Activated CD8-positive, alpha-beta memory T cell treated with anti-CD3 and anti-CD28 coated beads, Interleukin-2, amount 50 U/mL, for 1 hour (primary cell): ENCODE results near the gene AFAP1.
"Not testable (repeated sequence)": the region's sequence is repeated elsewhere in the genome, so short reads cannot be mapped to it uniquely, and the experiment has no call there.

Experiments
- DNase-seq: peaks from one replicate; pipeline ENCODE4 v3.0.0-alpha.2; 2020; ENCODE audit errors: extremely low read depth

Gene AFAP1

DNA sequence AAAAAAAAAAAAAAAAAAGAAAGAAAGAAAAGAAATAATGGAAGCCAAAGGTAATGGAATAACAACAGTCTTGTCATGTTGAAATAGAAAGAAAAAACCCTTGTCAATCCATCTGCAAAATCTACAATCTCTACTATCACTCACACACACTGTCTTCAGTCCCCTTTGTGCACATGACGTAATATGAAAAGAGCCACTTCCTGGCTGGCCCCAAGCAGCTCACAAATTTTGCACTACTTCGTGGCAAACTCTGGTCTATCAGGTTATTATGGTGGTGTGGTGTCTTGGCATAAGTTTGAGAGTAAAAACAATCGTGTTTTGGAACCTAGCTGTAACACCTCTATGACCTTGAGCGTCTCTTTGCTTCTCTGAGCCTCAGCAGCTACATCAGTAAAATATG, 8.3 kb upstream of the AFAP1 start:
- DNase-seq, result no peak

DNA sequence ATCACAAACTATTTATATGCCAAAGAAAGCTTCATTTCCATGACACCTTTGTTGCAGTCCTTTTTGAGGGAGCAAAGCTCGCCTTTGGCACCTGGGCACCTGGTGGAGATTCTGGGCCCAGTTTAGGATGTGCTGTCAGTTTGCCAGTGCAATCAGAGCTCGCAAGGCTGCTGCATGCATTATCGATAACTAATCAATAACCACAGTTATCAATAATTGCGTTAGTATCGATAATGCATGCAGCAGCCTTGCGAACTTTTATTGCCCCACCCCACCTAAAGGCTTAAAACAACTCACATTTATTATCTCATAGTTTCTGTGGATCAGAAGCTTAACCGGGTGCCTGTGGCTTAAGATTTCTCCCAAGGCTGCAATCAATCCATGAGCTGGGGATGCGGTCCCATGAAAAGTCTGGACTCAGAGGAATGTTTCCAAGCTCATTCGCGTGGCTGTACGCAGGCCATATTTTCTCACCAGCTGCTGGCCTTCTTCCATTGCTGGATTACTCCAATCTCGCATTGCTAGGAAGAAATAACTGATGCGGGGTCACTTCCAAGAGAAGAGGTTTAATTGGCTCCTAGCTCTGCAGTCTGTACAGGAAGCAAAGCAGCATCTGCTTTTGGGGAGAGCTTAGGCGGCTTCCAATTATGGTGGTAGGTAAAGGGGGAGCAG, 6.2 kb upstream of the AFAP1 start:
- DNase-seq, result no peak

DNA sequence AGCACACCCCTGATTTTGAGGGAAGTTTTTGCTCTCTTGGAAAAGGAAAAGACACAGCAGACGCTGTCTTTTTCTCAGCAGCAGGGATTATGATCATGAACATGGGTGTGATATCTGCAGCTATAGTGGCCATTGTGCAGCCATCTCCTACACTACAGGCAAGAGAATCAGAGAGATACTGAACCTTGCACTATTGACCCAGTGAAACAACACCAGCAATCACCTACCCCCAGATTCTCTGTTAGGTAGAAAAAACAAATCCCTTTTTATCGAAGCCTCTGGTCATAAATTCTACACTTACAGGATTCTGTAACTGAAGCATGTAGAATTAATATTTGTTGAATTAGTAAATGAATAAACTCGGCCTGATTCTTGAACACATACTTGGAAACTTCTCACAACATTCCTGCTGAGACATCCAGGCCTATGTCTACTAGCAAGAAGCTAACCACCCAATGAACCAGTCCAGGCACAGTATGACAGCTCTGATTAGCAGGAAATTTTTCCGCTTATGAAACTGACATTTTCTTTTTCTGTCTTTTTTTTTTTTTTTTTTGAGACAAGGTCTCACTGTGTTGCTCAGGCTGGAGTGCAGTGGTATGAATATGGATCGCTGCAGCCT, 5.0 kb upstream of the AFAP1 start:
- no peak for DNase-seq

DNA sequence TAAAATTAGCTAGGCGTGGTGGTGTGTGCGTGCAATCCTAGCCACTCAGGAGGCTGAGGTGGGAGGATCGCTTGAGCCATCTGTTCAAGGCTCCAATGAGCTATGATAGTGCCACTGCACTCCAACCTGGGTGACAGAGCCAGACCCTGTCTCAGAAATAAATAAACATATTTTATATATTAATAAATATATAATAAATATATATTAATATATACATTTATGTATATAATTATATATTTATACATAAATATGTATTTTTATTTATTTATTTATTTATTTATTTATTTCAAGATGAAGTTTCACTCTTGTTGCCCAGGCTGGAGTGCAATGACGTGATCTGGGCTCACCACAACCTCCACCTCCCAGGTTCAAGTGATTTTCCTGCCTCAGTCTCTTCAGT, 4.0 kb upstream of the AFAP1 start:
- DNase-seq, result not testable (repeated sequence)

DNA sequence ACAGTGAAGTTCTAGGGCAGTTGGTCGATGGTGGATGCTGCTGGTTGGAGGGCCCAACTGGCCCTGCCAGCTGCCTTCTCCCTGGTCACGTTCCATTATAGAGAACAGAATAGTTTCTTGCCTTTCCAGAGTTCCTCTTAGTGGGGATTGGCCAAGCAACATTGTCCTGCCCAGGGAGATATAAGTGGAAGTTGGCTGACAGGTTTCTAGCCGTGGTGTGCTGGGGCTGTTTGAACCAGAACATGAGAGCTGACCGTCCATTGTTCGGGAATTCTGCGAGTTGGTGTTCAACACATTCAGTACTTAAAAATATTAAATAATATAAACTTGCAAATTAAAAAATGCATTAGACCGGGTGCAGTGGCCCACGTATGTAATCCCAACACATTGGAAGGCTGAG, 3.5 kb upstream of the AFAP1 start:
- DNase-seq, result no peak

DNA sequence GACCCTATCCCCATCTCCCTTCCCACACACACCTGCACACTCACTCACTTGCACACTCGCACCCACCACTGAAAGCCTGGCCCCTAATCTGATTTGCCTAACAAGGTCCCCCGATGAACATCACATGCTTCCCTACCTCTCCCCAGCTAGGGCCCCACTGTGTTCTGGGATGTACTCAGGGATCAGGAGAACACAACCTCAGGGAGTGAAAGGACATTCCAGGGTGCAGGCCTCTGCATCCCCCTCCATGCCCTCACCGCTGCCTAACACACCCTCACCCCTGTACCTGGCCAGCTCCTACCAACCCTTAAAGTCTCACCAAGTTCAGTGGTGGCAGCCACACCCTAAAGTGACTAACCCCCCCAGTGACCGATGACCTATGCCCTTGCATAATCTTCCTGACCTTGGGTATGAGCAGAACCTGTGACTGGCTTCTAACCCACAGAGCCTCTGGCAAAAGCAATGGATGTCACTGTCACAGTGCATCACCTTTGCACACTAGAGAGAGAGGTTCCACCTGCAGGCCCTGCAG, 2.4 kb upstream of the AFAP1 start:
- no peak for DNase-seq

DNA sequence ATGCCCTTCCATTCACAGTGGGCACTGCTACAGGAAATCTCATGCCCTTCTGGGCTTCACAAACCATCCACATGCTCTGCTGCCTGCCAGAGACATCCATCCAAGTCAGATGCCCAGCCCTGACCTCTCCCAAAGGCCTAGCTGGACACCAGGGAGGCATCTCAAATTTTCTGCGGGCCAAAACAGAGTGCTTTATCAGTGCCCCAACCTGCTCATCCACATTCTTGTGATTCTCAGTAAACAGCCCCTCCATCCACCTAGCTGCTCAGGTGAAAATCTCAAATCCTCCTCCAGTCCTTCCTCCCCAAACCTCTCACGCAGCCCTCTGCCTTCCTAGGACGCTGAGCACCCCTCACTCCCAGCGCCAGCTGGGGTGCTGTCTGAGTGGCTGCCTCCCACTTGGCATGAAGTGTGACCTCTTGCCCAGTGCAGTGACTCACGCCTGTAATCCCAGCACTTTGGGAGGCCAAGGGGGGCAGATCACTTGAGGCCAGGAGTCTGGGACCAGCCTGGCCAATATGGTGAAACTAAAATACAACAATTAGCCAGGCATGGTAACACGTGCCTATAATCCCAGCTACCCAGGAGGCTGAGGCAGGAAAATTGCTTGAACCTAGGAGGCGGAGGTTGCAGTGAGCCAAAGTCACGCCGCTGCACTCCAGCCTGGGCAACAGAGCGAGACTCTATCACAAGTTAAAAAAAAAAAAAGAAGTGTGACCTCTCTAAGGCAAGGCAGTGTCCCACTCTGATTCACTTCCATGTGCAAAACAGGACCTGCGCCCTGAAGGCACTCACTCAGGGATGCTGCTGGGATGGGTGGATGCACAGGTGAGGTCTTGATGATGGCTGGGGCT, 1.7 kb upstream of the AFAP1 start:
- DNase-seq, result no peak

DNA sequence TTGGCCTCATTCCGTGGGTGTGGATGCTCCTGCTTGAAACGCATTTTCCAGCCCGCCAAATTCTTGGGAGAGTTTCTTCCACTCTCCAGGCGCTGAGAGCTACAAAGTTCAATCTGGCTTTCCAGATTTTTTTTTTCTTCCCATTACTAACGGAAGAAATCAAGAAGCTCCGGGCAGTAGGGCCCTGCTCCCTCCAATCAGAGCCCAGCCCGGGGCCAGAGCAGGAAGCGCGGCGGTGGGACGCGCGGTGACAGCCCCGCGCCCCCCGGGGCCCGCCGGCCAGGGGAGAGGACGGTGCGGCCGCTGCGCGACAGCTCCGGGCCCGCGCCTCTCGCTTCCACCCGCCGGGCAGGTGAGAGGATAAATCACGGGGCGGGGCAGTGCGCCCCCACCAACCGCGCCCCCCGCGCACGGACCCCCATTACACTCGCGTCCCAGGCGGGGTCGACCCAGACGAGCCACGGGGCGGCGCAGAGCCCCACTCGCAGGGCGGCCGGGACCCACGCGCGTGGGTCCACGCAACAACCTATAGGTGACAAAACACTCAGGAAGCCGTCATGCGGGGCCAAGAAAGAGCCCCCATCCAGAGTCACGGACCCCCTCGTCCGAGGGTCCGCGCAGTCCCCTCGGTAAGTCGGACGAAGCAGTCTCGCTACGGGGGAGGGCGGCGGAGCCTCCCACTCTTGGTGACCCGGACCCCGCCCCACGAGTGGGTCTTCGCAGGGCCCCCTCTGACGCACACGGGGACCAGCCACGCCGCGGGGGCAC, 868 bp downstream of the AFAP1 start:
- DNase-seq, result no peak

DNA sequence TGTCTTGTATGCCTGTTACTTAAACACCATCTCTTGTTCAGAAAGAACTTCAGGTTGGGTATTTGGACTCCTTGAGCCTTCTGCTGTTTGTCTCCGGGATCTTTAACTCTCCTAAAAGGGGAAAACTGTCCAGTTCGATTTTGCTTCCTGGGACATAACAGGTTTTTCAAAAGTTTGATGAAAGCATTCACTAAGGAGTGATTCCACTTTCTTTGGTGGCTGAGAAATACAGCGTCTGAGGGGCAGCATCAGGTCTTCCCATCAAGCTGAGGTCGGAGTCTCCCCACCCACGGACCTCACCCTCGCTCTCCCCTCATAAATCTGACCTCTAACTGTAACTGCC, 1.4 kb downstream of the AFAP1 start:
- DNase-seq, result no peak

DNA sequence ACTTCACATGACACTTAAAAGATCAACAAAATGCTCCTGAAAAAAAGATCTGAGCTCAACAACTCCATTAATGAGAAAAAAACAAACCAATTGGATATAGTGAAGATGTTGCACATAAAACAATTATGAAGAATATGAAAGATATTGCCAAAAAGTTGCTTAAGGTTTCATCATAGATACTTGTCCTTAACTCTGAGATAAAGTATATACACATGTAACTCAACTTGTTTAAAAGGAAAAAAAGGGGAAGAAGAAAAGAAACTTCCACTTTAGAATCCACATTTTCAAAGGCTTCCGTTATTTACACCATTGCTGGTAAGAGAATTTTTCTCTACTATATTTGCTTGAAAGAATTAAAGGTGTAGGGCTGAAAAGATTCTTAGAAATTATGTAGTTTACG, 2.7 kb downstream of the AFAP1 start:
- no peak for DNase-seq

DNA sequence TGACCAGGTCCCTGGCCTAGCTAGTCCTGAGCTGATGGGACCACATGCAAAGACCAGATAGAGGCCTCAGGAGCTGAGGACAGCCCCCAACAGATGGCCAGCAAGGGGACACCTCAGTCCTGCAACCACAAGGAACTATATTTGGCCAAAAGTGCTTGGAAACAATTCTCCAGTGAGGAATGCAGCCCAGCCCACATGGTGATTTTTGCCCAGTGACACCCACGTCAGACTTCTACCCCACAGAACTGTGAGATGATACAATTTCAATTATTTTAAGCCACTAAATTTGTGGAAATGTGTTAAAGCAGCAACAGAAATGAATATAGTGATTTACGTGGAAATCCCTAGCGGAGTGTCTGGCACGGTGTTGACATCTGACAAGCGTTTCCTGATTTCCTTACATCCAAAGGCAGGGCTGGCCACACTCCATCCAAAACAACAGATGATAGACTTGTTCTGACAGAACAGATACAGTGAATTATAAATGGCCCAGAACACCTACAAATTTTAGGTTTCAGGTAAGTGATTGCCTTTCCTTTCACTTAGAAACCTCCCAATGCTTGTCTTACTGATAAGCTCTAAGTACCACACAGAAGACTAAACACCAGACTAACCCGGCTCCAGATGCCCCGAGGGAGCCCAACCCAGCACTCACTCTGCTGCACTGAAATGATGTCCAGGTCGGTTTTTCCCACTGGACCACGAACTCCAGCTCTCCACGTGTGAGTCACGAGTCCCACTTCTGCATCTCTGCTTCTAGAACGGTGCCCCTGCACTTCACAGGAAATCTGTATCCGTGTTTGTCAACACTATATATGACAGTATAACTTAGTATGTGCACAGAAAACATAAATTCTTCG, 5.8 kb downstream of the AFAP1 start:
- DNase-seq, result no peak

DNA sequence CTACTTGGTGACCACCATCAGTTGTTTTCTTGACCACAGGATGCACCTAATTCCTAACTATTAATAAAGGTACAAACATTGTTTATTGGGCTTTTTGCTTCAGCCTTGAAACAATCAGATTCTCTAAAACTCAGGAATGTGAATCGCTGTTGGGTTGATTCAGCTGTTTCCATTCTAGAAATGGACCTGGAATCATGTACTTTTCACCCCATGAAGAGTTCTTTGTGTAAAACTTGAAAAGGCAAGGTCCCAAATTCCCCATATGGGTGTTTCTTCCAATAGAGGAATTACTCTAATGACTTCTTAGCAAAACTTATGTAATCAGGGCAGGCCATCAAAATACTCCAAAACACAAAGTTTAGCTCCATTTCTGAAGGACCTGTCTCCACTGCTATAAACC, 7.4 kb downstream of the AFAP1 start:
- DNase-seq, result no peak

DNA sequence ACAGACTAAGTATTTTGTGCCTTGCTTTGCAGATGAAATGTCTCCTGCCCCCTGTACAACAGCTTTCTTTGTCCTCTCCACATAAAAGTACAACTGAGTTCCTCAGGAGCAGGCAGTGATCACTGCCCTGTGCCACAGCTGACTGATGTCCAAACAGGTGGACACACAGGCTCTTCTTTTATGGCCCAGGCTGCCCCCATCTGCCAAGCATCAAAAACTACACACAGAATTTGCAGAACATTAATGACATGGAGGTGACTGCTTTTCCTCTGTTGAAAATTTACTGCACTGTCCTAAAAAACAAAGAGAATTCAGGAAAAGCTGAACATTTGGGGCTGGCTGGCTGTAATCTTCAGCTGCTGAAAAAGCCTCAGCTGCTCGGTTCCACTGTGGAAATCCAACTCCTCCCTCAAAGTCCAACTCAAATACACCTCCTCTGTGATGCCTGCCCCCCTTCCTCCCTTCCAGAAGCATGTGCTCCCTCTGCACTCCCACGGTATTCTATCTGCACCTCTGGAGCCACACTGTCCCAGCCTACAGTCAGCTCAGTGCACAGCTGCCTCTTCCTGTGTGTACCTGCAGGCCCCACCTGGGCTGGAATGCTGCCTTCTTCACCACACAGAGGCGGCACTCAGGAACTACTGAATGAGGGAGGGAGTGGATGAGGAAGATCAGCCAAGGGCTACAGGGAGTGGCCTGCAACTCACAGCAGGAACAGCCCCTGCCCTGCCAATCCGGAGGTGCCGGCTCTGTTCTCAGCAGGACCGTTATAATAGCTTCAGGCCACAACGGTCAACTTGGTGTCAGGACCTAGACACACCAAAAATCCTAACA, 10.3 kb downstream of the AFAP1 start:
- DNase-seq, result no peak

DNA sequence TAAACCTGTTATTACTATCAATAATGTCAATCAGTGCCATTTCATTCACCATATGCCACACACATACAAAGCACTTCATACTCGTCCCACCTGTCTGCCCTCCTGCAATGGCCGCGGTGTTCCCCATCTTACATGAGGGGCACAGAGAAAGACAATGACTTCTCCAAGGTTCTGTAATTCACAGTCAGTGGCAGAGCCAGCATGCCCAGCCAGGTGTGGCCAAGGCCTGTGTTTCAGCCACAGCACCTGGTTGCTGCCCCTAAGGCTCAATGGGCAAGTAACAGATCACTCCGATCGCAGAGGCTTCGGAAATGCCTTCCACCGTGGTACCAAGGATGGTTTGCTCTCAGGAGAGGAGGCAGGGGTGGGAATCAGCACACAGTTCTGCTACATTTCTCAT, 10.9 kb downstream of the AFAP1 start:
- no peak for DNase-seq

DNA sequence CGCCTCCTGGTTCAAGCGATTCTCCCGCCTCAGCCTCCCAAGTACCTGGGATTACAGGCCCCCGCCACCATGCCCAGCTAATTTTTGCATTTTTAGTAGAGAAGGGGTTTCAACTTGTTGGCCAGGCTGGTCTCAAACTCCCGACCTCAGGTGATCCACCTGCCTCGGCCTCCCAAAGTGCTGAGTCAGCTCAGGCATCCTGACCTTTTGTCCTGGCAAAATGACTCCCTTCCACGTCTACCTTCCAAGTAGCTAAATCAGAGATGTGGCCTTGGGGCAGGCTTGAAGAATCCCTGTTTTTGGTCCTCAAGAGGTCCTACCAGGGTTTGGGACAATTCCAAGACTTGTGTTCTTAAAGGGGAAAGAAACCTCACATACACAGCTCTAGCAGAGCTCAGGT, 12.8 kb downstream of the AFAP1 start:
- no peak for DNase-seq

DNA sequence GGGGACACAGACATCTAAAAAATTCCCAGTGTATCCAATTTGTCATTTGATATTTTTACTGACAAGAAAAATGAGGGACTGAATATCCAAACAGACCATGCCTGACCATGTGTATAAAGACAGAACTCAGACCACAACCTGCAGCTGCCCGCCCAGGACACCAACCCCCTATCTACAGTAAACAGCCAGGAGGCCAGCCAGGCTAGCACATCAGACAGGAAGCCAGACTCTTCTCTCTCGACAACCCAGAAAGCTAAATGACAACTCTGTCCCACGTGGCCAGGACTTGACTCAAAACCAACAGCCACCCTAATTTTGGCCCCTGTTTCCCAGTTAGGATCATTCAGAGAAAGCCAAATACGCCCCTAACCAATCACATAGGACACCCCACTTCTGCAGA, 15.1 kb downstream of the AFAP1 start:
- DNase-seq, result no peak

DNA sequence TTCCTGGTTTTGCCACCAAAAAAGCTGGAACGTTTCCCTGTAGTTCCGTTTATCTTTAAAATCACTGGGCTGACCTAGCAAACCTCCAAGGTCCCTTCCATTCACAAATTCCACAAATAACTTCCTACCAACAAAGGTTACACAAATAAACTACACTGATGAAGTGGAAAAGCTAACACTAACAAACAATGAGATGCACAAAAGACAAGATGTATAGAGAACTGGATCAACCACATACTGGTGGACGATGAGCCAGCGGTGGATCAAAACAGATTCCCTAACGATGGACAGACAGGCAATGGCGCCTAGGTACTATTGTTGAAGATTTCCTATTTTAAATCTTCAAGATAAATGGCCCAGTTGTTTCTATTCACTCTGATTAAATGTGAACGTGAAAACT, 15.5 kb downstream of the AFAP1 start:
- DNase-seq, result no peak

DNA sequence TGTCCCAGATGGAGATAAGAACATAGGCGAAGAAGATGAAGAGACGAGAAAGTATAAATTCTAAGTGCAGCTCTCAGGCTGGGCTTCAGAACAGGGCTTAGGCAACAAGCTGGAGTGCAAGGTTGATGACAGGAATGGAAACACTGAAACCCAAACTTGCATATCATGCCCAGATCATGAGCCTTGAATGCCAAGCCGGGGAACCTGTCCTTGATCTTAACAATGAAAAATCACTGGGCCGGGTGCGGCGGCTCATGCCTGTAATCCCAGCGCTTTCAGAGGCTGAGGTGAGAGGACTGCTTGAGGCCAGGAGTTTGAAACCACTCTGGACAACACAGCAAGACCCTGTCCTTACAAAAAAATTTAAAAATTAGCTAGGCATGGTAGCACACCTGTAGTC, 17.2 kb downstream of the AFAP1 start:
- no peak for DNase-seq

DNA sequence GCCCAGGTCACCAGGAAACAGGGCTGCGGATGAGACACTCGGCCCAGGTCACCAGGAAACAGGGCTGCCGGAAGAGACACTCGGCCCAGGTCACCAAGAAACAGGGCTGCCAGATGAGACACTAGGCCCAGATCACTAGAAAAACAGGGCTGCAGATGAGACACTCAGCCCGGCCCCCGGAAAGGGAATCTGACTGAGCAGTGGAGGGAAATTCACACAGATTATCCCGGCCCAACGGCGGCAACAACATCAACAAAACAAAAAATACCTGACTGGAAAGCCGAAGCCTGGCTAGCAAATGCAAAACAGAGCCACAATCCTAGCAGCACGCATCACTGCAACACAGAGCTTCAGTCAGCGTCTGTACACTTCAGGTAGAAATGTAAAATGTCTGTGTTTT, 20.7 kb downstream of the AFAP1 start:
- no peak for DNase-seq

DNA sequence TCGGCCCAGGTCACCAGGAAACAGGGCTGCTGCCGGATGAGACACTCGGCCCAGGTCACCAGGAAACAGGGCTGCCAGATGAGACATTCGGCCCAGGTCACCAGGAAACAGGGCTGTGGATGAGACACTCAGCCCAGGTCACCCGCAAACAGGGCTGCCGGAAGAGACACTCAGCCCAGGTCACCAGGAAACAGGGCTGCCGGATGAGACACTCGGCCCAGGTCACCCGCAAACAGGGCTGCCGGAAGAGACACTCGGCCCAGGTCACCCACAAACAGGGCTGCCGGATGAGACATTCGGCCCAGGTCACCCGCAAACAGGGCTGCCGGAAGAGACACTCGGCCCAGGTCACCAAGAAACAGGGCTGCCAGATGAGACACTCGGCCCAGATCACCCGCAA, 21.5 kb downstream of the AFAP1 start:
- not testable (repeated sequence) for DNase-seq
